ENCODE results near the gene KCNIP3. TPM values are rescaled to one million over a fixed set of nuclear protein-coding genes. Genes with fewer than 3 reads are reported as not detected.

KCNIP3 gene
- total and polyA plus RNA-seq, 9 of the 15 experiments (the other 6 are each of a cell fraction or from before 2014, with no cell fraction given) = 0.04 TPM; not detected in 8

DNA sequence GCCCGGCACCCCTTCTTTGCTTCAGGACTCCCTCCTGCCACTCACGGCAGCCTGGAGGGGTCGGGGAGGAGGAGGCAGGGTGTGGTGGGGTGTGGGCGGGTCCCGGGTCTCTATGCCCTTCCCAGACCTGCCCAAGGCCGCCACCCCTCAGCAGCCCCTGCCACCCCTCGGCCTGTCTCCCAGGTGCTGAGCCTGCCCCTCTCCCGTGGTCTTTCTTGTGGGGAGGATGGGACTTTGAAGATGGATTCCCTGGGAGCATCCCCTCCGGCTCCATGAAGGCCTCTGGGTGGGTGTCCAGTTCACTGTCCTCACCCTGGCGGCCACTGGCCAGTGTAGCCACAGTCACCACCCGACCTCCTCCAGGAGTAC is 23.2 kb downstream of the KCNIP3 start:
- CTCF ChIA-PET (ENCODE audit: low intra/inter-chr PET ratio) = no interaction called here
- H3K9ac ChIP-seq (ENCODE audit: insufficient read depth in 1 of 2, low read depth in 2 of 2, low read length in 2 of 2) = no peak overlapping the region
- DNase-seq (ENCODE audit: extremely low read depth in 1 of 4, low spot score in 3 of 4) (no peak), FAIRE-seq (no peak), ATAC-seq (no peak)
- POLR2A ChIA-PET = no interaction called here
- no TSS peak for BruUV-seq (replicated peaks)
- intact Hi-C loops (cut with micrococcal nuclease) = no loop called here
- no peaks in the 10 kb centered on the region for H3K9me1 ChIP-seq (ENCODE audit: control insufficient read depth, insufficient read depth, low read length)
- H3K36me3 ChIP-seq (ENCODE audit: control insufficient read depth, insufficient read depth, low read length) = no peaks in the 10 kb centered on the region
- TF ChIP-seq KLF13 (tag; IDR thresholded peaks at IDR 0.05; ENCODE audit: borderline replicate concordance, low read depth) (no peak), ZNF384 (IDR thresholded peaks at IDR 0.05; ENCODE audit: low read depth, low read length) (no peak), ESRRB (CRISPR knock-in tag; IDR thresholded peaks at IDR 0.05; ENCODE audit: borderline replicate concordance) (no peak), ZNF282 (CRISPR knock-in tag; IDR thresholded peaks at IDR 0.05) (no peak), MYC (IDR thresholded peaks at IDR 0.05; ENCODE audit: low read depth, low read length) (no peak), MYC (CRISPR knock-in tag; IDR thresholded peaks at IDR 0.05; ENCODE audit: borderline replicate concordance, low read depth) (no peak), SRF (CRISPR knock-in tag; IDR thresholded peaks at IDR 0.05) (no peak), U2AF2 (optimal IDR thresholded peaks at IDR 0.05; ENCODE audit: low read depth, low read length) (no peak), ZNF740 (CRISPR knock-in tag; IDR thresholded peaks at IDR 0.05) (no peak), ZNF740 (tag; IDR thresholded peaks at IDR 0.05) (no peak), FOXA1 (IDR thresholded peaks at IDR 0.05; ENCODE audit: borderline replicate concordance) (no peak), MAFG (tag; conservative IDR thresholded peaks at IDR 0.05) (no peak)
- TF ChIP-seq, protein P1, sequence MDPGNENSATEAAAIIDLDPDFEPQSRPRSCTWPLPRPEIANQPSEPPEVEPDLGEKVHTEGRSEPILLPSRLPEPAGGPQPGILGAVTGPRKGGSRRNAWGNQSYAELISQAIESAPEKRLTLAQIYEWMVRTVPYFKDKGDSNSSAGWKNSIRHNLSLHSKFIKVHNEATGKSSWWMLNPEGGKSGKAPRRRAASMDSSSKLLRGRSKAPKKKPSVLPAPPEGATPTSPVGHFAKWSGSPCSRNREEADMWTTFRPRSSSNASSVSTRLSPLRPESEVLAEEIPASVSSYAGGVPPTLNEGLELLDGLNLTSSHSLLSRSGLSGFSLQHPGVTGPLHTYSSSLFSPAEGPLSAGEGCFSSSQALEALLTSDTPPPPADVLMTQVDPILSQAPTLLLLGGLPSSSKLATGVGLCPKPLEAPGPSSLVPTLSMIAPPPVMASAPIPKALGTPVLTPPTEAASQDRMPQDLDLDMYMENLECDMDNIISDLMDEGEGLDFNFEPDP (CRISPR knock-in tag; IDR thresholded peaks at IDR 0.05) = no peak
- TF ChIP-seq, protein P2, sequence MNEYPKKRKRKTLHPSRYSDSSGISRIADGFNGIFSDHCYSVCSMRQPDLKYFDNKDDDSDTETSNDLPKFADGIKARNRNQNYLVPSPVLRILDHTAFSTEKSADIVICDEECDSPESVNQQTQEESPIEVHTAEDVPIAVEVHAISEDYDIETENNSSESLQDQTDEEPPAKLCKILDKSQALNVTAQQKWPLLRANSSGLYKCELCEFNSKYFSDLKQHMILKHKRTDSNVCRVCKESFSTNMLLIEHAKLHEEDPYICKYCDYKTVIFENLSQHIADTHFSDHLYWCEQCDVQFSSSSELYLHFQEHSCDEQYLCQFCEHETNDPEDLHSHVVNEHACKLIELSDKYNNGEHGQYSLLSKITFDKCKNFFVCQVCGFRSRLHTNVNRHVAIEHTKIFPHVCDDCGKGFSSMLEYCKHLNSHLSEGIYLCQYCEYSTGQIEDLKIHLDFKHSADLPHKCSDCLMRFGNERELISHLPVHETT (CRISPR knock-in tag; conservative IDR thresholded peaks at IDR 0.05 in 1 of 2, IDR thresholded peaks at IDR 0.05 in 1 of 2) = no peak
- peaks cover 6 to 49% of the 10 kb centered on the region in 2 experiments; a peak in 4 of 5 replicates for H3K27me3 ChIP-seq (ENCODE audit: control insufficient read depth in 2 of 2, insufficient read depth in 2 of 2, low read length in 2 of 2)
- WGBS (ENCODE audit: insufficient coverage, low coverage, missing lambda C conversion rate) = 0% methylated on average over 4 of the region's 11 CpGs
- in situ Hi-C loops (cut with MboI) = no loop called here
- H3K4me2 ChIP-seq (ENCODE audit: insufficient read depth, low read length) = no peak overlapping the region
- peaks cover 9% of the 10 kb centered on the region for H4K20me1 ChIP-seq (replicated peaks; ENCODE audit: control insufficient read depth, insufficient read depth, low read length)
- H3K4me3 ChIP-seq = no peak overlapping the region
- no peaks in the 10 kb centered on the region for H3K9me3 ChIP-seq (replicated peaks; ENCODE audit: control insufficient read depth, insufficient read depth, low read depth, low read length)
- H3K79me2 ChIP-seq (ENCODE audit: control insufficient read depth, insufficient read depth, low read length) = no peaks in the 10 kb centered on the region
- peaks cover 0 to 6% of the 10 kb centered on the region in 2 experiments; a peak in 2 of 5 replicates for H3K4me1 ChIP-seq (replicated peaks in 1 of 2; ENCODE audit: control insufficient read depth in 2 of 2, insufficient read depth in 2 of 2, low read length in 2 of 2)
- H2AFZ ChIP-seq (ENCODE audit: low read depth, low read length) = no peak overlapping the region
- H3K27ac ChIP-seq (ENCODE audit: extremely low read depth, low read depth, low read length) = no peak overlapping the region

Data from K562 (cell line).